Lower lobe of right lung (tissue), 2 donors: ENCODE data around the gene BPIFB1. TPM values are rescaled to one million over a fixed set of nuclear protein-coding genes. Genes with fewer than 3 reads are reported as not detected.

Experiments
- ATAC-seq, 2 donors: fragments of 200-7000 bp; cut with Tn5 transposase; one replicate each; pipeline ENCODE4 v1.9.1; 2020 to 2022; ENCODE audit warnings: mild to moderate bottlenecking in 2 of 2, moderate library complexity in 2 of 2
- DNase-seq: peaks from one replicate; pipeline ENCODE4 v3.0.0-alpha.2; 2020
- H3K27ac ChIP-seq: fragments of 200-600 bp; one replicate; pipeline ENCODE4 v1.8.0; 2022
- H3K27me3 ChIP-seq: fragments of 200-600 bp; one replicate; pipeline ENCODE4 v1.8.0; 2022; ENCODE audit warnings: low read depth
- H3K36me3 ChIP-seq: fragments of 200-600 bp; one replicate; pipeline ENCODE4 v1.8.0; 2022; ENCODE audit warnings: mild to moderate bottlenecking
- H3K4me1 ChIP-seq: fragments of 200-600 bp; one replicate; pipeline ENCODE4 v1.8.0; 2022
- H3K4me3 ChIP-seq: fragments of 200-600 bp; one replicate; pipeline ENCODE4 v1.8.0; 2022; ENCODE audit warnings: mild to moderate bottlenecking
- H3K9me3 ChIP-seq: fragments of 200-600 bp; one replicate; pipeline ENCODE4 v1.8.0; 2022
- CTCF ChIP-seq: fragments of 200-600 bp; IDR thresholded peaks from one replicate; pipeline ENCODE4 v1.8.0; 2022; ENCODE audit warnings: antibody characterized with exemption, mild to moderate bottlenecking
- intact Hi-C: fragments of 100-400 bp; cut with DNase I; formaldehyde crosslinking; loops from one replicate; pipeline ENCODE4 v1.11.0; 2022
- total RNA-seq: library from RNA; stranded (reverse); fragmentation: NEBNext Ultra II Directional; extraction: Animal tissue kit (Norgen Biotek cat#: 25700); gene quantifications from one replicate; pipeline ENCODE4 v1.2.1, GENCODE V29; 2021
- donor health status: DM: no; HTN: yes; CAD: no; lungs with severe emphysema.

Gene BPIFB1
- total RNA-seq, 1 donor from 2014 or later, result 263 TPM

GRCh38 chr20:33298391-33298790 is 15.4 kb downstream of the BPIFB1 start:
- Histone ChIP-seq H3K27ac (no peak overlapping the region), H3K4me3 (no peak overlapping the region), H3K27me3 (peaks cover 3% of the 10 kb centered on the region), H3K9me3 (no peaks in the 10 kb centered on the region), H3K4me1 (peaks cover 4% of the 10 kb centered on the region), H3K36me3 (no peaks in the 10 kb centered on the region)
- TF ChIP-seq CTCF, result no peak
- intact Hi-C loops, result no loop called here
- no peak for DNase-seq
- peak in 1 of 2 donors; percentile 18 for ATAC-seq

DNA sequence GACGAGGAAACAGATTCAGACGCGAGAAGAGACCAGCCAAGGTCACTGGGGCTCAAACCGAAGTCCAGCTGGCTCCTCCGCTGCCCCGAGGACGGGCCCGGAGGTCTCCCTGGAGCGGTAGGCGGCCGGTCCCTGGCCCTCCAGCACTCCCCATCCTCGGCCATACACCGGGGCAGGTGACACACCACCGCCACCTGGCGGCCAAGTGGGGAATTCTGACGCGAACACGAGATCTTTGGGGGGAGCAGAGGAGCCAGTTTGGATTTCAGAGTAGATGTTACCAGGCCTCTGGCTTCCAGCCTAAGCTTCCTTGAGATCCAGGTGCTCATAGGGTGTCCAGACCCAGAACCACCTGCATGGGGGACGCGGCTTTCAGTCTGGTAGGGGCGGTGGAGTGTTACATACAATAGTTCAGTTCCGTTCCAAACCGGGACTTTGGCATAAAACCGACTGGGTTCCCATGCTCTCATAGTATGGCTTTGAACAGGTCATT is 16.1 kb downstream of the BPIFB1 start:
- peaks cover 3% of the 10 kb centered on the region for H3K27me3 ChIP-seq
- no peaks in the 10 kb centered on the region for H3K9me3 ChIP-seq
- H3K4me1 ChIP-seq, result peaks cover 4% of the 10 kb centered on the region
- H3K4me3 ChIP-seq, result no peak overlapping the region
- peak; percentile 76 for DNase-seq
- intact Hi-C loops, result no loop called here
- no peaks in the 10 kb centered on the region for H3K36me3 ChIP-seq
- peak; percentile 82 to 89 for ATAC-seq
- peak; percentile 89 for TF ChIP-seq CTCF
- H3K27ac ChIP-seq, result no peak overlapping the region

- H3K27me3 ChIP-seq, result peaks cover 3% of the 10 kb centered on the region
- no peaks in the 10 kb centered on the region for H3K36me3 ChIP-seq
- ATAC-seq, result no peak
- no peak overlapping the region for H3K27ac ChIP-seq
- DNase-seq, result no peak
- TF ChIP-seq CTCF, result no peak
- H3K9me3 ChIP-seq, result no peaks in the 10 kb centered on the region
- no peak overlapping the region for H3K4me3 ChIP-seq
- intact Hi-C loops, result no loop called here
- H3K4me1 ChIP-seq, result peaks cover 4% of the 10 kb centered on the region
These were observed 18.3 kb downstream of the BPIFB1 start for GRCh38 chr20:33301192-33301930.

DNA sequence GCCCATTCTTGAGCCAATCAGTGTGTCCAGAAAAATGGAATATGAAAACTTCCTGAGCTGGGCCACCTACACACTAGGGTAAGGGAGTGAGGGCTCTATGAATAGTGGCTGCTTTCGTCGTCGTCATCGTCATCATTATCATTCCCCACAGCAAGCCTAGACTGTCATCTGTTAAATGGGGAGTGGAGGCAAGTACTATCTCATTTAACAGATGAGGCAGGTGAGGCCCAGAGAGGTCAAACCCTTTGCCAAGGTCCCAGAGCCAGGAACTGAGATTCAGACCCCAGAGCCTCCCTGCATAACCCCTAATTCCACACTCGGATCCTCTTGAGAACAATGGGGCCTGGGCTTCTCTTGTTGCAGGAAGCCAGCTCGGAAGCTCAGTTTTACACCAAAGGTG is 20.6 kb downstream of the BPIFB1 start:
- no peak overlapping the region for H3K27ac ChIP-seq
- ATAC-seq (no peak), DNase-seq (no peak)
- H3K4me1 ChIP-seq, result peaks cover 4% of the 10 kb centered on the region
- no peak for TF ChIP-seq CTCF
- H3K36me3 ChIP-seq, result no peaks in the 10 kb centered on the region
- H3K27me3 ChIP-seq, result peaks cover 3% of the 10 kb centered on the region
- intact Hi-C loops, result no loop called here
- no peaks in the 10 kb centered on the region for H3K9me3 ChIP-seq
- H3K4me3 ChIP-seq, result no peak overlapping the region

GRCh38 chr20:33304046-33304445 is 21.0 kb downstream of the BPIFB1 start:
- DNase-seq (no peak), ATAC-seq (no peak)
- no peak overlapping the region for H3K27ac ChIP-seq
- no peak for TF ChIP-seq CTCF
- intact Hi-C loops, result no loop called here
- H3K27me3 ChIP-seq, result peaks cover 3% of the 10 kb centered on the region
- H3K9me3 ChIP-seq, result no peaks in the 10 kb centered on the region
- no peak overlapping the region for H3K4me3 ChIP-seq
- H3K4me1 ChIP-seq, result peaks cover 3% of the 10 kb centered on the region
- H3K36me3 ChIP-seq, result no peaks in the 10 kb centered on the region
